HG03575 (cell line): ENCODE measurements around the gene MAFF.

Source experiments
- ATAC-seq: cut with Tn5 transposase; IDR thresholded peaks from one replicate; pipeline ENCODE4 v1.9.1; 2021; ENCODE audit not compliant: unreplicated experiment, insufficient number of reproducible peaks, low FRiP score; ENCODE audit errors: extremely low read depth

MAFF gene

GRCh38 chr22:38239101-38239761 is 37.4 kb downstream of the MAFF start:
- no peak for ATAC-seq

GRCh38 chr22:38240734-38241252 is 39.0 kb downstream of the MAFF start:
- ATAC-seq: no peak

GRCh38 chr22:38243007-38243765 is 41.4 kb downstream of the MAFF start:
- ATAC-seq: no peak

GRCh38 chr22:38244106-38244505 is 42.3 kb downstream of the MAFF start:
- ATAC-seq: no peak

GRCh38 chr22:38246046-38246658 is 44.4 kb downstream of the MAFF start:
- ATAC-seq: no peak

- ATAC-seq: no peak
Measured at GRCh38 chr22:38246692-38247091, 44.9 kb downstream of the MAFF start.

GRCh38 chr22:38247713-38248112 is 45.9 kb downstream of the MAFF start:
- ATAC-seq: no peak

- ATAC-seq: no peak
Measured at GRCh38 chr22:38248280-38248679, 46.5 kb downstream of the MAFF start.

- ATAC-seq: no peak
Measured at GRCh38 chr22:38249301-38249700, 47.5 kb downstream of the MAFF start.

GRCh38 chr22:38249803-38250642 is 48.2 kb downstream of the MAFF start:
- no peak for ATAC-seq

GRCh38 chr22:38250643-38251340 is 49.0 kb downstream of the MAFF start:
- ATAC-seq: no peak

- no peak for ATAC-seq
Measured at GRCh38 chr22:38251341-38251692, 49.5 kb downstream of the MAFF start.

- ATAC-seq: no peak
Measured at GRCh38 chr22:38255697-38256096, 53.9 kb downstream of the MAFF start.

GRCh38 chr22:38257181-38257580 is 55.4 kb downstream of the MAFF start:
- no peak for ATAC-seq

- no peak for ATAC-seq
Measured at GRCh38 chr22:38257650-38258250, 56.0 kb downstream of the MAFF start.

- no peak for ATAC-seq
Measured at GRCh38 chr22:38258895-38259294, 57.1 kb downstream of the MAFF start.

GRCh38 chr22:38259370-38259769 is 57.6 kb downstream of the MAFF start:
- ATAC-seq: no peak
